ENCODE results near the gene MGAM2. TPM values are rescaled to one million over a fixed set of nuclear protein-coding genes. Genes with fewer than 3 reads are reported as not detected.

MGAM2 gene
- total RNA-seq, 2 donors from 2014 or later: 0.15 to 0.40 TPM

- DNase-seq: no peak
- H3K4me1 Mint-ChIP-seq: peaks cover 19% of the 10 kb centered on the region
- H3K27ac Mint-ChIP-seq: no peak overlapping the region
- Histone ChIP-seq H3K4me3 (ENCODE audit: low read length) (no peak overlapping the region), H3K9ac (ENCODE audit: extremely low read depth, low read length, poor library complexity, severe bottlenecking) (no peak overlapping the region), H3K4me1 (ENCODE audit: control insufficient read depth, insufficient read depth, low read length) (no peaks in the 10 kb centered on the region), H3K9me3 (ENCODE audit: control insufficient read depth, low read length) (no peaks in the 10 kb centered on the region), H3K27ac (ENCODE audit: low read depth, low read length) (no peak overlapping the region), H3K27me3 (ENCODE audit: control insufficient read depth, insufficient read depth, low read length, poor library complexity, severe bottlenecking) (no peaks in the 10 kb centered on the region), H3K36me3 (ENCODE audit: control insufficient read depth, insufficient read depth, low read length) (no peaks in the 10 kb centered on the region)
- H3K9me3 Mint-ChIP-seq: no peaks in the 10 kb centered on the region
- WGBS, 2 experiments (ENCODE audit: insufficient coverage in 1 of 2, insufficient read length in 1 of 2): 84 to 96% methylated on average over 5 to 8 of the region's 8 CpGs
- no peaks in the 10 kb centered on the region for H3K27me3 Mint-ChIP-seq (ENCODE audit: insufficient read depth)
- TF ChIP-seq, protein P1, sequence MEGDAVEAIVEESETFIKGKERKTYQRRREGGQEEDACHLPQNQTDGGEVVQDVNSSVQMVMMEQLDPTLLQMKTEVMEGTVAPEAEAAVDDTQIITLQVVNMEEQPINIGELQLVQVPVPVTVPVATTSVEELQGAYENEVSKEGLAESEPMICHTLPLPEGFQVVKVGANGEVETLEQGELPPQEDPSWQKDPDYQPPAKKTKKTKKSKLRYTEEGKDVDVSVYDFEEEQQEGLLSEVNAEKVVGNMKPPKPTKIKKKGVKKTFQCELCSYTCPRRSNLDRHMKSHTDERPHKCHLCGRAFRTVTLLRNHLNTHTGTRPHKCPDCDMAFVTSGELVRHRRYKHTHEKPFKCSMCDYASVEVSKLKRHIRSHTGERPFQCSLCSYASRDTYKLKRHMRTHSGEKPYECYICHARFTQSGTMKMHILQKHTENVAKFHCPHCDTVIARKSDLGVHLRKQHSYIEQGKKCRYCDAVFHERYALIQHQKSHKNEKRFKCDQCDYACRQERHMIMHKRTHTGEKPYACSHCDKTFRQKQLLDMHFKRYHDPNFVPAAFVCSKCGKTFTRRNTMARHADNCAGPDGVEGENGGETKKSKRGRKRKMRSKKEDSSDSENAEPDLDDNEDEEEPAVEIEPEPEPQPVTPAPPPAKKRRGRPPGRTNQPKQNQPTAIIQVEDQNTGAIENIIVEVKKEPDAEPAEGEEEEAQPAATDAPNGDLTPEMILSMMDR (conservative IDR thresholded peaks at IDR 0.05): no peak
- no peak overlapping the region for H3K4me3 Mint-ChIP-seq
- no peaks in the 10 kb centered on the region for H3K36me3 Mint-ChIP-seq (ENCODE audit: low read depth)
Observed at GRCh38 chr7:142108728-142109505, 2.6 kb upstream of the MGAM2 start.

GRCh38 chr7:142110098-142110497 lies 1.4 kb upstream of the MGAM2 start:
- Histone ChIP-seq H3K27ac (ENCODE audit: low read depth, low read length) (no peak overlapping the region), H3K4me1 (ENCODE audit: control insufficient read depth, insufficient read depth, low read length) (no peaks in the 10 kb centered on the region), H3K36me3 (ENCODE audit: control insufficient read depth, insufficient read depth, low read length) (no peaks in the 10 kb centered on the region), H3K9ac (ENCODE audit: extremely low read depth, low read length, poor library complexity, severe bottlenecking) (no peak overlapping the region), H3K27me3 (ENCODE audit: control insufficient read depth, insufficient read depth, low read length, poor library complexity, severe bottlenecking) (no peaks in the 10 kb centered on the region), H3K4me3 (ENCODE audit: low read length) (no peak overlapping the region), H3K9me3 (ENCODE audit: control insufficient read depth, low read length) (no peaks in the 10 kb centered on the region)
- H3K9me3 Mint-ChIP-seq: no peaks in the 10 kb centered on the region
- H3K27me3 Mint-ChIP-seq (ENCODE audit: insufficient read depth): no peaks in the 10 kb centered on the region
- peaks cover 25% of the 10 kb centered on the region for H3K4me1 Mint-ChIP-seq
- H3K4me3 Mint-ChIP-seq: no peak overlapping the region
- H3K36me3 Mint-ChIP-seq (ENCODE audit: low read depth): no peaks in the 10 kb centered on the region
- WGBS, 2 experiments (ENCODE audit: insufficient coverage in 1 of 2, insufficient read length in 1 of 2): 88 to 90% methylated on average over 4 of the region's 4 CpGs
- no peak overlapping the region for H3K27ac Mint-ChIP-seq
- TF ChIP-seq, protein P1 (conservative IDR thresholded peaks at IDR 0.05): no peak
- DNase-seq: no peak

GRCh38 chr7:142110638-142111037 lies 880 bp upstream of the MGAM2 start:
- H3K4me1 ChIP-seq (ENCODE audit: control insufficient read depth, insufficient read depth, low read length): no peaks in the 10 kb centered on the region
- TF ChIP-seq, protein P1 (conservative IDR thresholded peaks at IDR 0.05): peak; percentile 35
- no peak overlapping the region for H3K9ac ChIP-seq (ENCODE audit: extremely low read depth, low read length, poor library complexity, severe bottlenecking)
- Mint-ChIP-seq H3K27ac (no peak overlapping the region), H3K36me3 (ENCODE audit: low read depth) (no peaks in the 10 kb centered on the region), H3K9me3 (no peaks in the 10 kb centered on the region), H3K4me1 (peaks cover 27% of the 10 kb centered on the region), H3K4me3 (no peak overlapping the region), H3K27me3 (ENCODE audit: insufficient read depth) (no peaks in the 10 kb centered on the region)
- H3K27ac ChIP-seq (ENCODE audit: low read depth, low read length): no peak overlapping the region
- no peaks in the 10 kb centered on the region for H3K36me3 ChIP-seq (ENCODE audit: control insufficient read depth, insufficient read depth, low read length)
- H3K27me3 ChIP-seq (ENCODE audit: control insufficient read depth, insufficient read depth, low read length, poor library complexity, severe bottlenecking): no peaks in the 10 kb centered on the region
- no peak for DNase-seq
- 86 to 91% methylated on average over 2 to 3 of the region's 3 CpGs for WGBS, 2 experiments (ENCODE audit: insufficient coverage in 1 of 2, insufficient read length in 1 of 2)
- H3K9me3 ChIP-seq (ENCODE audit: control insufficient read depth, low read length): no peaks in the 10 kb centered on the region
- no peak overlapping the region for H3K4me3 ChIP-seq (ENCODE audit: low read length)

All from endodermal cell (in vitro differentiated cells).